ENCODE measurements around the gene CARNS1. TPM values are rescaled to one million over a fixed set of nuclear protein-coding genes. Genes with fewer than 3 reads are reported as not detected.

CARNS1 gene
- total RNA-seq, 2 experiments from 2014 or later: 9.9 to 10.0 TPM

- intact Hi-C loops (cut with DNase I, micrococcal nuclease): no loop called here
- H3K4me3 ChIP-seq (ENCODE audit: low read length): peak overlapping the region; percentile 97
- no peaks in the 10 kb centered on the region for H3K27me3 ChIP-seq (ENCODE audit: control insufficient read depth in 1 of 2, insufficient read depth in 2 of 2, low read length in 2 of 2)
- no peaks in the 10 kb centered on the region for H3K27me3 Mint-ChIP-seq
- TF ChIP-seq CTCF (IDR thresholded peaks at IDR 0.05): no peak
- H3K36me3 Mint-ChIP-seq (ENCODE audit: low read depth): peaks cover 40% of the 10 kb centered on the region
- ChIA-PET POLR2A (interaction anchor here (1.4 to 17.7 kb wide), 10 partner anchors 11 to 86 kb away, joined by 5 to 411 read pairs (median 91); partner anchors contain the start of genes AIP, CABP4, CARNS1 and GPR152), CTCF (interaction anchor here (0.6 to 4.3 kb wide), 5 partner anchors 30 to 1276 kb away, joined by 3 to 21 read pairs (median 6); partner anchors contain the start of genes PPP1CA and TMEM134)
- peaks cover 79% of the 10 kb centered on the region for H3K4me1 ChIP-seq (ENCODE audit: insufficient read depth, low read length)
- peak overlapping the region; percentile 98 for H3K4me3 Mint-ChIP-seq
- peaks cover 17% of the 10 kb centered on the region for H3K36me3 ChIP-seq (ENCODE audit: insufficient read depth, low read length)
- no peaks in the 10 kb centered on the region for H3K9me3 Mint-ChIP-seq
- H3K27ac Mint-ChIP-seq: peak overlapping the region; percentile 98
- no peaks in the 10 kb centered on the region for H3K9me3 ChIP-seq (ENCODE audit: control insufficient read depth in 1 of 2, insufficient read depth in 1 of 2, low read length in 2 of 2)
- DNase-seq: peak in 7 of 14 experiments; percentile 18 to 64 (median 45)
- no peak for ATAC-seq (ENCODE audit: poor library complexity)
- H3K4me1 Mint-ChIP-seq (ENCODE audit: low read depth): peaks cover 64% of the 10 kb centered on the region
- H3K27ac ChIP-seq (ENCODE audit: low read depth in 1 of 2, low read length in 2 of 2): peak overlapping the region; percentile 72 to 94
Observed at GRCh38 chr11:67439321-67440228, 24.1 kb downstream of the CARNS1 start.

GRCh38 chr11:67440229-67441097, 25.0 kb downstream of the CARNS1 start:
- peaks cover 35% of the 10 kb centered on the region for H3K36me3 Mint-ChIP-seq (ENCODE audit: low read depth)
- Histone ChIP-seq H3K9me3 (ENCODE audit: control insufficient read depth in 1 of 2, insufficient read depth in 1 of 2, low read length in 2 of 2) (no peaks in the 10 kb centered on the region), H3K27me3 (ENCODE audit: control insufficient read depth in 1 of 2, insufficient read depth in 2 of 2, low read length in 2 of 2) (no peaks in the 10 kb centered on the region), H3K27ac (ENCODE audit: low read depth in 1 of 2, low read length in 2 of 2) (peak overlapping the region; percentile 72 to 94), H3K4me3 (ENCODE audit: low read length) (peak overlapping the region; percentile 97), H3K4me1 (ENCODE audit: insufficient read depth, low read length) (peaks cover 79% of the 10 kb centered on the region), H3K36me3 (ENCODE audit: insufficient read depth, low read length) (peaks cover 8% of the 10 kb centered on the region)
- H3K4me3 Mint-ChIP-seq: peak overlapping the region; percentile 98
- H3K9me3 Mint-ChIP-seq: no peaks in the 10 kb centered on the region
- ChIA-PET CTCF (interaction anchor here (0.8 to 4.3 kb wide), 4 partner anchors 20 to 89 kb away, joined by 3 to 21 read pairs (median 5); partner anchors contain the start of gene PPP1CA), POLR2A (interaction anchor here (1.2 to 17.7 kb wide), 11 partner anchors 13 to 200 kb away, joined by 3 to 411 read pairs (median 6); partner anchors contain the start of genes AIP, CABP4, CARNS1 and GPR152)
- DNase-seq (peak in 3 of 14 experiments; percentile 58 to 68 (median 61)), ATAC-seq (ENCODE audit: poor library complexity) (no peak)
- no peak for TF ChIP-seq CTCF (IDR thresholded peaks at IDR 0.05)
- H3K4me1 Mint-ChIP-seq (ENCODE audit: low read depth): peaks cover 69% of the 10 kb centered on the region
- peak overlapping the region; percentile 98 for H3K27ac Mint-ChIP-seq
- intact Hi-C loops (cut with DNase I, micrococcal nuclease): no loop called here
- H3K27me3 Mint-ChIP-seq: no peaks in the 10 kb centered on the region

GRCh38 chr11:67441098-67441563, 25.7 kb downstream of the CARNS1 start:
- Histone ChIP-seq H3K9me3 (ENCODE audit: control insufficient read depth in 1 of 2, insufficient read depth in 1 of 2, low read length in 2 of 2) (no peaks in the 10 kb centered on the region), H3K4me1 (ENCODE audit: insufficient read depth, low read length) (peaks cover 79% of the 10 kb centered on the region), H3K4me3 (ENCODE audit: low read length) (no peak overlapping the region), H3K36me3 (ENCODE audit: insufficient read depth, low read length) (peaks cover 1% of the 10 kb centered on the region), H3K27ac (ENCODE audit: low read depth in 1 of 2, low read length in 2 of 2) (peak overlapping the region in 1 of 2 donors; percentile 94), H3K27me3 (ENCODE audit: control insufficient read depth in 1 of 2, insufficient read depth in 2 of 2, low read length in 2 of 2) (no peaks in the 10 kb centered on the region)
- CTCF ChIA-PET: interaction anchor here (0.8 to 1.6 kb wide), 3 partner anchors 21 to 90 kb away, joined by 3 to 6 read pairs (median 4); partner anchors contain the start of gene PPP1CA
- ATAC-seq (ENCODE audit: poor library complexity) (no peak), DNase-seq (peak in 1 of 14 experiments; percentile 60)
- no peak for TF ChIP-seq CTCF (IDR thresholded peaks at IDR 0.05)
- intact Hi-C loops (cut with DNase I, micrococcal nuclease): no loop called here
- POLR2A ChIA-PET: interaction anchor here (1.2 to 17.7 kb wide), 10 partner anchors 12 to 201 kb away, joined by 3 to 411 read pairs (median 6); partner anchors contain the start of genes AIP, CABP4, CARNS1 and GPR152
- peak overlapping the region; percentile 98 for H3K27ac Mint-ChIP-seq
- H3K4me1 Mint-ChIP-seq (ENCODE audit: low read depth): peaks cover 72% of the 10 kb centered on the region
- peak overlapping the region; percentile 66 for H3K4me3 Mint-ChIP-seq
- H3K9me3 Mint-ChIP-seq: no peaks in the 10 kb centered on the region
- peaks cover 30% of the 10 kb centered on the region for H3K36me3 Mint-ChIP-seq (ENCODE audit: low read depth)
- H3K27me3 Mint-ChIP-seq: no peaks in the 10 kb centered on the region
